Fibroblast of lung (primary cell): ENCODE data around the gene CEP131. TPM values are rescaled to one million over a fixed set of nuclear protein-coding genes. Genes with fewer than 3 reads are reported as not detected.

Experiments
- DNase-seq, 2 donors: peaks; one replicate each; pipeline versions ENCODE4 v3.0.0 to v3.0.0-alpha.2; 2010; ENCODE audit warnings: low read depth in 2 of 2
- H2AFZ ChIP-seq: 2 replicates; pipeline ENCODE4 v1.5.1; 2012; ENCODE audit warnings: low read length, control low read depth, inconsistent platforms
- H3K27ac ChIP-seq: 2 replicates; pipeline ENCODE4 v1.5.1; 2011; ENCODE audit warnings: low read length, control low read depth; ENCODE audit not compliant: insufficient read depth
- H3K27me3 ChIP-seq: 2 replicates; pipeline ENCODE4 v1.5.1; 2011; ENCODE audit warnings: mild to moderate bottlenecking, low read length; ENCODE audit not compliant: control insufficient read depth, insufficient read depth
- H3K36me3 ChIP-seq: 2 replicates; pipeline ENCODE4 v1.5.1; 2011; ENCODE audit warnings: low read length; ENCODE audit not compliant: control insufficient read depth, insufficient read depth
- H3K4me1 ChIP-seq: 2 replicates; pipeline ENCODE4 v1.5.1; 2011; ENCODE audit warnings: low read length; ENCODE audit not compliant: control insufficient read depth, insufficient read depth; ENCODE audit errors: extremely low read depth
- H3K4me2 ChIP-seq: 2 replicates; pipeline ENCODE4 v1.5.1; 2011; ENCODE audit warnings: low read length, control low read depth; ENCODE audit not compliant: insufficient read depth; ENCODE audit errors: extremely low read depth
- H3K4me3 ChIP-seq, 4 experiments: fragments of 200-600 bp in 1 of 4; sonication (generic) in 1 of 4; replicated peaks in 1 of 4; 2 replicates each; pipeline ENCODE4 v1.5.1; 2011 to 2016; ENCODE audit warnings: low read length in 4 of 4, low read depth in 3 of 4, mild to moderate bottlenecking in 3 of 4, control low read depth in 2 of 4, inconsistent platforms in 1 of 4, mixed read lengths in 1 of 4; ENCODE audit not compliant: insufficient read depth in 1 of 4; ENCODE audit errors: control extremely low read depth in 1 of 4
- H3K79me2 ChIP-seq: 2 replicates; pipeline ENCODE4 v1.5.1; 2012; ENCODE audit warnings: mild to moderate bottlenecking, low read length, inconsistent platforms; ENCODE audit not compliant: control insufficient read depth, insufficient read depth
- H3K9ac ChIP-seq: 2 replicates; pipeline ENCODE4 v1.5.1; 2011; ENCODE audit warnings: mild to moderate bottlenecking, low read length, control low read depth; ENCODE audit not compliant: insufficient read depth
- H3K9me3 ChIP-seq: 2 replicates; pipeline ENCODE4 v1.5.1; 2012; ENCODE audit warnings: low read depth, low read length; ENCODE audit not compliant: control insufficient read depth, insufficient read depth
- H4K20me1 ChIP-seq: 2 replicates; pipeline ENCODE4 v1.5.1; 2011; ENCODE audit warnings: low read length; ENCODE audit not compliant: control insufficient read depth, insufficient read depth; ENCODE audit errors: extremely low read depth
- CTCF ChIP-seq, 2 donors: IDR thresholded peaks in 1 of 2; conservative IDR thresholded peaks in 1 of 2; 1 replicate in 1 of 2; 2 replicates in 1 of 2; pipeline ENCODE4 v1.5.1; 2011 to 2012; ENCODE audit warnings: low read length in 2 of 2, control low read depth in 1 of 2, inconsistent platforms in 1 of 2, low read depth in 1 of 2, mild to moderate bottlenecking in 1 of 2
- EZH2 ChIP-seq: IDR thresholded peaks from 2 replicates; pipeline ENCODE4 v1.5.1; 2012; ENCODE audit warnings: low read length, control low read depth, mild to moderate bottlenecking; ENCODE audit errors: missing control alignments
- polyA plus RNA-seq, 2 donors: library from polyadenylated mRNA; depleted of rRNA in 1 of 2; stranded (reverse) in 1 of 2; unstranded in 1 of 2; fragments of >200 nt; gene quantifications; 2 replicates each; pipeline ENCODE4 v1.2.1, GENCODE V29; 2011 to 2012; ENCODE audit warnings: missing spikeins in 1 of 2
- total RNA-seq: library from RNA; depleted of rRNA; stranded (reverse); fragments of >200 nt; gene quantifications from 2 replicates; pipeline ENCODE4 v1.2.1, GENCODE V29; 2014

The CEP131 gene
- total and polyA plus RNA-seq, 2 donors (not counting 1 experiment from before 2014, with no cell fraction given), result 2.0 to 7.4 TPM

GRCh38 chr17:81209141-81209540 is 13.6 kb downstream of the CEP131 start:
- Histone ChIP-seq H3K9ac (no peak overlapping the region), H3K4me1 (no peaks in the 10 kb centered on the region), H3K36me3 (peaks cover 3% of the 10 kb centered on the region), H3K9me3 (no peaks in the 10 kb centered on the region), H3K27ac (no peak overlapping the region), H4K20me1 (no peaks in the 10 kb centered on the region), H3K27me3 (no peaks in the 10 kb centered on the region), H3K4me3 (no peak overlapping the region), H3K79me2 (no peaks in the 10 kb centered on the region), H2AFZ (no peak overlapping the region), H3K4me2 (no peak overlapping the region)
- no peak for DNase-seq
- no peak for TF ChIP-seq CTCF (conservative IDR thresholded peaks at IDR 0.05 in 1 of 2, IDR thresholded peaks at IDR 0.05 in 1 of 2; ENCODE audit: low read depth in 1 of 2, low read length in 2 of 2)
- TF ChIP-seq EZH2, result no peak

GRCh38 chr17:81208651-81209050 is 14.1 kb downstream of the CEP131 start:
- Histone ChIP-seq H3K4me3 (no peak overlapping the region), H2AFZ (no peak overlapping the region), H3K9ac (no peak overlapping the region), H3K4me2 (no peak overlapping the region), H4K20me1 (no peaks in the 10 kb centered on the region), H3K27ac (no peak overlapping the region), H3K27me3 (no peaks in the 10 kb centered on the region), H3K4me1 (no peaks in the 10 kb centered on the region), H3K79me2 (no peaks in the 10 kb centered on the region), H3K36me3 (peaks cover 3% of the 10 kb centered on the region), H3K9me3 (no peaks in the 10 kb centered on the region)
- DNase-seq, result no peak
- TF ChIP-seq CTCF (conservative IDR thresholded peaks at IDR 0.05 in 1 of 2, IDR thresholded peaks at IDR 0.05 in 1 of 2; ENCODE audit: low read depth in 1 of 2, low read length in 2 of 2), result no peak
- no peak for TF ChIP-seq EZH2

GRCh38 chr17:81207610-81208581 is 14.9 kb downstream of the CEP131 start:
- Histone ChIP-seq H4K20me1 (no peaks in the 10 kb centered on the region), H3K27me3 (no peaks in the 10 kb centered on the region), H3K36me3 (peaks cover 3% of the 10 kb centered on the region), H3K4me1 (no peaks in the 10 kb centered on the region), H2AFZ (no peak overlapping the region), H3K9ac (no peak overlapping the region), H3K9me3 (no peaks in the 10 kb centered on the region), H3K27ac (no peak overlapping the region), H3K79me2 (no peaks in the 10 kb centered on the region), H3K4me2 (no peak overlapping the region), H3K4me3 (no peak overlapping the region)
- DNase-seq, result no peak
- no peak for TF ChIP-seq CTCF (conservative IDR thresholded peaks at IDR 0.05 in 1 of 2, IDR thresholded peaks at IDR 0.05 in 1 of 2; ENCODE audit: low read depth in 1 of 2, low read length in 2 of 2)
- no peak for TF ChIP-seq EZH2
